ENCODE results near the gene FASLG.

FASLG gene

GRCh38 chr1:172646653-172647052, 12.2 kb upstream of the FASLG start:
- Histone ChIP-seq H3K4me3 (replicated peaks; ENCODE audit: insufficient read depth, low read length) (no peak overlapping the region), H3K27ac (replicated peaks) (no peak overlapping the region), H3K27me3 (ENCODE audit: insufficient read depth, poor library complexity, severe bottlenecking) (no peaks in the 10 kb centered on the region)
- TF ChIP-seq, protein P1, sequence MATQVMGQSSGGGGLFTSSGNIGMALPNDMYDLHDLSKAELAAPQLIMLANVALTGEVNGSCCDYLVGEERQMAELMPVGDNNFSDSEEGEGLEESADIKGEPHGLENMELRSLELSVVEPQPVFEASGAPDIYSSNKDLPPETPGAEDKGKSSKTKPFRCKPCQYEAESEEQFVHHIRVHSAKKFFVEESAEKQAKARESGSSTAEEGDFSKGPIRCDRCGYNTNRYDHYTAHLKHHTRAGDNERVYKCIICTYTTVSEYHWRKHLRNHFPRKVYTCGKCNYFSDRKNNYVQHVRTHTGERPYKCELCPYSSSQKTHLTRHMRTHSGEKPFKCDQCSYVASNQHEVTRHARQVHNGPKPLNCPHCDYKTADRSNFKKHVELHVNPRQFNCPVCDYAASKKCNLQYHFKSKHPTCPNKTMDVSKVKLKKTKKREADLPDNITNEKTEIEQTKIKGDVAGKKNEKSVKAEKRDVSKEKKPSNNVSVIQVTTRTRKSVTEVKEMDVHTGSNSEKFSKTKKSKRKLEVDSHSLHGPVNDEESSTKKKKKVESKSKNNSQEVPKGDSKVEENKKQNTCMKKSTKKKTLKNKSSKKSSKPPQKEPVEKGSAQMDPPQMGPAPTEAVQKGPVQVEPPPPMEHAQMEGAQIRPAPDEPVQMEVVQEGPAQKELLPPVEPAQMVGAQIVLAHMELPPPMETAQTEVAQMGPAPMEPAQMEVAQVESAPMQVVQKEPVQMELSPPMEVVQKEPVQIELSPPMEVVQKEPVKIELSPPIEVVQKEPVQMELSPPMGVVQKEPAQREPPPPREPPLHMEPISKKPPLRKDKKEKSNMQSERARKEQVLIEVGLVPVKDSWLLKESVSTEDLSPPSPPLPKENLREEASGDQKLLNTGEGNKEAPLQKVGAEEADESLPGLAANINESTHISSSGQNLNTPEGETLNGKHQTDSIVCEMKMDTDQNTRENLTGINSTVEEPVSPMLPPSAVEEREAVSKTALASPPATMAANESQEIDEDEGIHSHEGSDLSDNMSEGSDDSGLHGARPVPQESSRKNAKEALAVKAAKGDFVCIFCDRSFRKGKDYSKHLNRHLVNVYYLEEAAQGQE (IDR thresholded peaks at IDR 0.05; ENCODE audit: insufficient replicate concordance, low read depth) = no peak
- no peak for TF ChIP-seq GABPA (IDR thresholded peaks at IDR 0.05; ENCODE audit: low read depth)
- TF ChIP-seq, protein P2, sequence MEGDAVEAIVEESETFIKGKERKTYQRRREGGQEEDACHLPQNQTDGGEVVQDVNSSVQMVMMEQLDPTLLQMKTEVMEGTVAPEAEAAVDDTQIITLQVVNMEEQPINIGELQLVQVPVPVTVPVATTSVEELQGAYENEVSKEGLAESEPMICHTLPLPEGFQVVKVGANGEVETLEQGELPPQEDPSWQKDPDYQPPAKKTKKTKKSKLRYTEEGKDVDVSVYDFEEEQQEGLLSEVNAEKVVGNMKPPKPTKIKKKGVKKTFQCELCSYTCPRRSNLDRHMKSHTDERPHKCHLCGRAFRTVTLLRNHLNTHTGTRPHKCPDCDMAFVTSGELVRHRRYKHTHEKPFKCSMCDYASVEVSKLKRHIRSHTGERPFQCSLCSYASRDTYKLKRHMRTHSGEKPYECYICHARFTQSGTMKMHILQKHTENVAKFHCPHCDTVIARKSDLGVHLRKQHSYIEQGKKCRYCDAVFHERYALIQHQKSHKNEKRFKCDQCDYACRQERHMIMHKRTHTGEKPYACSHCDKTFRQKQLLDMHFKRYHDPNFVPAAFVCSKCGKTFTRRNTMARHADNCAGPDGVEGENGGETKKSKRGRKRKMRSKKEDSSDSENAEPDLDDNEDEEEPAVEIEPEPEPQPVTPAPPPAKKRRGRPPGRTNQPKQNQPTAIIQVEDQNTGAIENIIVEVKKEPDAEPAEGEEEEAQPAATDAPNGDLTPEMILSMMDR (IDR thresholded peaks at IDR 0.05; ENCODE audit: insufficient read depth, low read length) = no peak
- TF ChIP-seq SPI1 (IDR thresholded peaks at IDR 0.05; ENCODE audit: borderline replicate concordance, low read depth) = no peak
- TF ChIP-seq POLR2AphosphoS5 (IDR thresholded peaks at IDR 0.05; ENCODE audit: low read depth) = no peak
- no peak for DNase-seq (ENCODE audit: low read depth in 1 of 2, low spot score in 1 of 2)

DNA sequence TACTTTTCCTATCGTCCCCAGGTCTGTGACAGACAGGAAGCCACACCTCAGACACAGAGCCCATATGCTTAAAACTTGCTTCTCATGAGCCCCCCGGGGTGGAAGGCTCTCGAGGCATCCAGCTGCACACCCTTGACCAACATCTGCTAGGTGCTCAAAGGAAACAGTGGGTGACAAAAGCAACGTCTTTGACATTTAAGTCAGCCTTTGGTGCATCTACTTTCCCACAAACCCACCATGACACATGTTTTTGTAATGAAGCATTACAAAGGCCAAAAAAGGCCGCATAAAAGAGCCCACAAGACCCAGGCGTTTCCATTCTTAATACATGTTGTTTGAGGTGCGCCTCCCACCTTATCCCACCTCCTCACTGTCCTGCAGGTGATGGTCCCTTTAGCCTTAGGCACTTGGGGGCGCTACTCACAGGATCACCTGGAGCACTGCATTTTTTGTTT, 11.8 kb upstream of the FASLG start:
- H3K4me3 ChIP-seq (replicated peaks; ENCODE audit: insufficient read depth, low read length) = no peak overlapping the region
- no peak for DNase-seq (ENCODE audit: low read depth in 1 of 2, low spot score in 1 of 2)
- H3K27me3 ChIP-seq (ENCODE audit: insufficient read depth, poor library complexity, severe bottlenecking) = no peaks in the 10 kb centered on the region
- TF ChIP-seq, protein P2 (IDR thresholded peaks at IDR 0.05; ENCODE audit: insufficient read depth, low read length) = no peak
- TF ChIP-seq SPI1 (IDR thresholded peaks at IDR 0.05; ENCODE audit: borderline replicate concordance, low read depth) = no peak
- TF ChIP-seq, protein P1 (IDR thresholded peaks at IDR 0.05; ENCODE audit: insufficient replicate concordance, low read depth) = no peak
- no peak for TF ChIP-seq POLR2AphosphoS5 (IDR thresholded peaks at IDR 0.05; ENCODE audit: low read depth)
- TF ChIP-seq GABPA (IDR thresholded peaks at IDR 0.05; ENCODE audit: low read depth) = no peak
- no peak overlapping the region for H3K27ac ChIP-seq (replicated peaks)

- H3K4me3 ChIP-seq (replicated peaks; ENCODE audit: insufficient read depth, low read length) = no peak overlapping the region
- DNase-seq (ENCODE audit: low read depth in 1 of 2, low spot score in 1 of 2) = no peak
- H3K27me3 ChIP-seq (ENCODE audit: insufficient read depth, poor library complexity, severe bottlenecking) = no peaks in the 10 kb centered on the region
- no peak overlapping the region for H3K27ac ChIP-seq (replicated peaks)
- TF ChIP-seq GABPA (IDR thresholded peaks at IDR 0.05; ENCODE audit: low read depth) = no peak
Observed at GRCh38 chr1:172647987-172648386, 10.9 kb upstream of the FASLG start.

- DNase-seq (ENCODE audit: low read depth in 1 of 2, low spot score in 1 of 2) = no peak
- Histone ChIP-seq H3K4me3 (replicated peaks; ENCODE audit: insufficient read depth, low read length) (no peak overlapping the region), H3K27me3 (ENCODE audit: insufficient read depth, poor library complexity, severe bottlenecking) (no peaks in the 10 kb centered on the region), H3K27ac (replicated peaks) (no peak overlapping the region)
- TF ChIP-seq, protein P1 (IDR thresholded peaks at IDR 0.05; ENCODE audit: insufficient replicate concordance, low read depth) = no peak
- TF ChIP-seq GABPA (IDR thresholded peaks at IDR 0.05; ENCODE audit: low read depth) (no peak), SPI1 (IDR thresholded peaks at IDR 0.05; ENCODE audit: borderline replicate concordance, low read depth) (no peak), POLR2AphosphoS5 (IDR thresholded peaks at IDR 0.05; ENCODE audit: low read depth) (no peak)
- TF ChIP-seq, protein P2 (IDR thresholded peaks at IDR 0.05; ENCODE audit: insufficient read depth, low read length) = no peak
Observed at GRCh38 chr1:172650474-172651193, 8.3 kb upstream of the FASLG start.
